HEK293 (cell line): ENCODE data around the gene TRAF5.
A peak's percentile ranks its signal among the peaks of the same experiment; 100 is the strongest.

ENCODE experiments used
- CTCF ChIA-PET: fragments of 350-600 bp; formaldehyde crosslinking; extraction: SDS; loops from one replicate; lab custom pipeline; 2021; ENCODE audit warnings: antibody characterized with exemption; lab: Yijun Ruan, JAX
- POLR2A ChIA-PET: fragments of 300-600 bp; formaldehyde crosslinking; extraction: SDS; loops from one replicate; lab custom pipeline; 2020; ENCODE audit warnings: antibody characterized with exemption, inconsistent platforms; lab: Yijun Ruan, JAX
- H3K27ac ChIP-seq: fragments of 200-500 bp; sonication (Bioruptor generic); 2 replicates; pipeline ENCODE4 v1.5.1; 2014; ENCODE audit warnings: low read depth, low read length, control low read depth, inconsistent platforms; ENCODE audit errors: extremely low read depth
- H3K36me3 ChIP-seq, 2 experiments: fragments of 200-500 bp in 1 of 2; sonication (Bioruptor generic) in 1 of 2; 1 replicate in 1 of 2; 2 replicates in 1 of 2; pipeline ENCODE4 v1.5.1; 2014 to 2017; ENCODE audit warnings: inconsistent platforms in 2 of 2, low read length in 2 of 2; ENCODE audit not compliant: control insufficient read depth in 2 of 2, insufficient read depth in 1 of 2
- H3K4me1 ChIP-seq: fragments of 200-500 bp; sonication (Bioruptor generic); 2 replicates; pipeline ENCODE4 v1.5.1; 2014; ENCODE audit warnings: mild to moderate bottlenecking, low read length, inconsistent platforms; ENCODE audit not compliant: control insufficient read depth, insufficient read depth
- H3K4me3 ChIP-seq: 2 replicates; pipeline ENCODE4 v1.5.1; 2011; ENCODE audit warnings: low read depth, mild to moderate bottlenecking, control low read depth, low read length, moderate library complexity
- H3K9me3 ChIP-seq: fragments of 200-500 bp; sonication (Bioruptor generic); 2 replicates; pipeline ENCODE4 v1.5.1; 2014; ENCODE audit warnings: low read depth, low read length, inconsistent platforms; ENCODE audit not compliant: control insufficient read depth, insufficient read depth
- GLI2 ChIP-seq: fragments of 450-650 bp; formaldehyde crosslinking; IDR thresholded peaks from 2 replicates; pipeline ENCODE4; 2017; ENCODE audit warnings: missing biosample characterization, missing genetic modification characterization, low read depth, borderline replicate concordance
- GLIS2 ChIP-seq: fragments of 450-650 bp; formaldehyde crosslinking; IDR thresholded peaks from 2 replicates; pipeline ENCODE4 v1.5.1; 2016; ENCODE audit warnings: missing biosample characterization, missing genetic modification characterization
- KLF7 ChIP-seq: fragments of 450-650 bp; formaldehyde crosslinking; IDR thresholded peaks from 2 replicates; pipeline ENCODE4 v1.5.1; 2016; ENCODE audit warnings: missing biosample characterization, missing genetic modification characterization, borderline replicate concordance
- MEIS1 ChIP-seq: sonication (generic); formaldehyde crosslinking; IDR thresholded peaks from 2 replicates; pipeline ENCODE4 v1.8.1; 2022; ENCODE audit warnings: missing genetic modification reagents, mild to moderate bottlenecking, borderline replicate concordance
- SALL2 ChIP-seq: fragments of 450-650 bp; formaldehyde crosslinking; IDR thresholded peaks from 2 replicates; pipeline ENCODE4 v1.5.0; 2017; ENCODE audit warnings: missing biosample characterization, mild to moderate bottlenecking, missing genetic modification characterization, borderline replicate concordance
- SCRT1 ChIP-seq: fragments of 450-650 bp; formaldehyde crosslinking; IDR thresholded peaks from 2 replicates; pipeline ENCODE4 v1.5.1; 2016; ENCODE audit warnings: missing biosample characterization, missing genetic modification characterization, borderline replicate concordance
- SETDB1 ChIP-seq: IDR thresholded peaks from one replicate; pipeline ENCODE4 v1.6.1; 2017; ENCODE audit warnings: mild to moderate bottlenecking, low read length, moderate library complexity, mixed read lengths; ENCODE audit not compliant: insufficient read length
- WT1 ChIP-seq: fragments of 450-650 bp; formaldehyde crosslinking; IDR thresholded peaks from 2 replicates; pipeline ENCODE4 v1.5.1; 2016; ENCODE audit warnings: missing biosample characterization, missing genetic modification characterization
- ZBTB20 ChIP-seq: fragments of 450-650 bp; formaldehyde crosslinking; IDR thresholded peaks from 2 replicates; pipeline ENCODE4 v1.5.1; 2016; ENCODE audit warnings: missing biosample characterization, missing genetic modification characterization
- ZBTB21 ChIP-seq: fragments of 450-650 bp; formaldehyde crosslinking; IDR thresholded peaks from 2 replicates; pipeline ENCODE4 v1.5.1; 2017; ENCODE audit warnings: missing biosample characterization, missing genetic modification characterization
- ZBTB8A ChIP-seq: fragments of 450-650 bp; formaldehyde crosslinking; IDR thresholded peaks from 2 replicates; pipeline ENCODE4 v1.5.1; 2016; ENCODE audit warnings: missing biosample characterization, missing genetic modification characterization
- ZNF10 ChIP-seq: fragments of 450-650 bp; formaldehyde crosslinking; IDR thresholded peaks from 2 replicates; pipeline ENCODE4 v1.5.1; 2017; ENCODE audit warnings: missing biosample characterization, missing genetic modification characterization
- ZNF132 ChIP-seq: fragments of 450-650 bp; formaldehyde crosslinking; IDR thresholded peaks from 2 replicates; pipeline ENCODE4 v1.5.1; 2017; ENCODE audit warnings: missing biosample characterization, missing genetic modification characterization, borderline replicate concordance
- ZNF157 ChIP-seq: fragments of 450-650 bp; formaldehyde crosslinking; IDR thresholded peaks from 2 replicates; pipeline ENCODE4 v1.5.1; 2016; ENCODE audit warnings: missing biosample characterization, missing genetic modification characterization
- ZNF266 ChIP-seq: fragments of 450-650 bp; formaldehyde crosslinking; IDR thresholded peaks from 2 replicates; pipeline ENCODE4 v1.5.1; 2016; ENCODE audit warnings: missing biosample characterization, missing genetic modification characterization, low read depth
- ZNF274 ChIP-seq, 2 experiments: fragments of 200-500 bp in 1 of 2; fragments of 450-650 bp in 1 of 2; sonication (Bioruptor generic) in 1 of 2; formaldehyde crosslinking in 1 of 2; IDR thresholded peaks; 2 replicates each; pipeline versions ENCODE4 v1.5.1 to v1.6.1; 2014 to 2016; ENCODE audit warnings: borderline replicate concordance in 1 of 2, inconsistent platforms in 1 of 2, low read length in 1 of 2, missing biosample characterization in 1 of 2, missing genetic modification characterization in 1 of 2
- ZNF416 ChIP-seq: fragments of 450-650 bp; formaldehyde crosslinking; IDR thresholded peaks from 2 replicates; pipeline ENCODE4 v1.5.1; 2016; ENCODE audit warnings: missing biosample characterization, missing genetic modification characterization
- ZNF48 ChIP-seq: fragments of 450-650 bp; formaldehyde crosslinking; IDR thresholded peaks from 2 replicates; pipeline ENCODE4 v1.5.1; 2016; ENCODE audit warnings: missing biosample characterization, missing genetic modification characterization
- ZNF521 ChIP-seq: fragments of 450-650 bp; formaldehyde crosslinking; IDR thresholded peaks from 2 replicates; pipeline ENCODE4 v1.5.1; 2017; ENCODE audit warnings: missing biosample characterization, mild to moderate bottlenecking, missing genetic modification characterization
- ZNF549 ChIP-seq: fragments of 450-650 bp; IDR thresholded peaks from 2 replicates; pipeline ENCODE4 v1.5.1; 2018; ENCODE audit warnings: missing biosample characterization, missing genetic modification characterization, mild to moderate bottlenecking, inconsistent platforms, moderate library complexity
- ZNF558 ChIP-seq: fragments of 450-650 bp; formaldehyde crosslinking; IDR thresholded peaks from 2 replicates; pipeline ENCODE4 v1.5.1; 2016; ENCODE audit warnings: missing biosample characterization, missing genetic modification characterization
- ZNF621 ChIP-seq: fragments of 450-650 bp; formaldehyde crosslinking; IDR thresholded peaks from 2 replicates; pipeline ENCODE4 v1.5.1; 2017; ENCODE audit warnings: missing biosample characterization, missing genetic modification characterization
- ZNF624 ChIP-seq: fragments of 450-650 bp; formaldehyde crosslinking; IDR thresholded peaks from 2 replicates; pipeline ENCODE4 v1.5.1; 2017; ENCODE audit warnings: missing biosample characterization, missing genetic modification characterization
- ZSCAN30 ChIP-seq: fragments of 450-650 bp; IDR thresholded peaks from 2 replicates; pipeline ENCODE4 v1.5.1; 2018; ENCODE audit warnings: missing biosample characterization, mild to moderate bottlenecking, missing genetic modification characterization, moderate library complexity
- TF ChIP-seq, protein P1 (sequence below): sonication (generic); formaldehyde crosslinking; IDR thresholded peaks from 2 replicates; pipeline ENCODE4 v1.8.1; 2022; ENCODE audit warnings: mild to moderate bottlenecking, moderate library complexity, missing genetic modification reagents
- TF ChIP-seq, protein P2 (sequence below): fragments of 450-650 bp; formaldehyde crosslinking; IDR thresholded peaks from 2 replicates; pipeline ENCODE4 v1.5.1; 2016; ENCODE audit warnings: missing biosample characterization, missing genetic modification characterization
- TF ChIP-seq, protein P3 (sequence below): fragments of 450-650 bp; formaldehyde crosslinking; IDR thresholded peaks from 2 replicates; pipeline ENCODE4 v1.5.1; 2016; ENCODE audit warnings: missing biosample characterization, missing genetic modification characterization
- TF ChIP-seq, protein P4 (sequence below): fragments of 450-650 bp; formaldehyde crosslinking; optimal IDR thresholded peaks from 2 replicates; pipeline ENCODE3; 2016; ENCODE audit warnings: missing biosample characterization, mild to moderate bottlenecking, missing genetic modification characterization

The TRAF5 gene

DNA sequence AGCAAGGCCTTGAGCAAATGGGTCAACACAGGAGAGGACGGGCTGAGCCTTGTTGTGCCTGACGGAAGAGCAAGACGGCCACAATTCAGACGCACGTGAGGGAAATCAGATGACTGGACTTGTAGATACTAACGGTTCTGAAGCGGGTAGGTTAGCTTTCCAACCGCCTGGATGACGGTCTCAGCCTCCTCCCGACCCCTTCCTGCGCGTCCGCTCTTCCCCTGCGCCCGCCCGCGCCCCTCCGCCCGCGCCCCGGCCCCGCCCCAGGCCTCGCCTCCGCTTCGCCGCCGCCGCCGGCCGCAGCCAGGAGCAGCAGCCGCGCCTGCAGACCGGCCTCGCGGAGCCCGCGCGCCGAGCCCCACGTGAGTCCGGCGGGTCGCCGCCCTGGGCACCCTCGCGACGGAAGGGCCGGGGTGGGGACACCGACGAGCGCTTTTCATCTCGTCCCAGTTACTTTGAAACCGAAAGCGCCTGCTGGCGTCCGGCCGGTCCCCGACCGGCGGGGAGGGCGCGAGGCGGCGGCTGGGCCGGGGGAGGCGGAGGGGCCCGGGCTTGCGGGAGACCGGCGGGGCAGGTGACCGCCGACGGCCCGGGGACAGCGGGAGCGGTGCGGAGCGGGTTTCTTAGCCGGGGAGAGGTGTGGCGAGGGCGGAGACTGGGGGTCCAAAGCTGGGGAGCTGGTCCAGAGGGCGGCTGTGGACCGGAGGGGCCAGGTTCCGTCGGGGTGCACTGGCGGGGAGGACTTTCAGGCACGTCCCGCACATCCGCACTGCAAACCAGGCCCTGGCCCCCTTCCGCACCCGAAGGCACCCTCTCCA lies at the start of gene TRAF5 (continued):
- no peak for TF ChIP-seq ZNF624 (tag by site-specific recombination)
- no peak for TF ChIP-seq ZNF157 (tag by site-specific recombination)
- TF ChIP-seq ZBTB8A (tag by site-specific recombination), result peak; percentile 78
- peak; percentile 50; the same call in 1 of the 2 replicates for TF ChIP-seq ZBTB20
- TF ChIP-seq ZNF621 (tag by site-specific recombination), result no peak
- no peak for TF ChIP-seq ZNF549
- no peak; the same call in 1 of the 2 replicates for TF ChIP-seq KLF7 (tag by site-specific recombination)
- TF ChIP-seq, protein P1, sequence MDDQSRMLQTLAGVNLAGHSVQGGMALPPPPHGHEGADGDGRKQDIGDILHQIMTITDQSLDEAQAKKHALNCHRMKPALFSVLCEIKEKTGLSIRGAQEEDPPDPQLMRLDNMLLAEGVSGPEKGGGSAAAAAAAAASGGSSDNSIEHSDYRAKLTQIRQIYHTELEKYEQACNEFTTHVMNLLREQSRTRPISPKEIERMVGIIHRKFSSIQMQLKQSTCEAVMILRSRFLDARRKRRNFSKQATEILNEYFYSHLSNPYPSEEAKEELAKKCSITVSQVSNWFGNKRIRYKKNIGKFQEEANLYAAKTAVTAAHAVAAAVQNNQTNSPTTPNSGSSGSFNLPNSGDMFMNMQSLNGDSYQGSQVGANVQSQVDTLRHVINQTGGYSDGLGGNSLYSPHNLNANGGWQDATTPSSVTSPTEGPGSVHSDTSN (CRISPR knock-in tag), result 0 out of 2 replicates have a peak, but pooled peaks have one; percentile 63
- TF ChIP-seq WT1, result no peak
- no peak for TF ChIP-seq ZNF132 (tag by site-specific recombination)
- peak; percentile 68; the same call in 1 of the 2 replicates for TF ChIP-seq GLIS2 (tag by site-specific recombination)
- TF ChIP-seq, all 188 proteins: peak for 23

DNA sequence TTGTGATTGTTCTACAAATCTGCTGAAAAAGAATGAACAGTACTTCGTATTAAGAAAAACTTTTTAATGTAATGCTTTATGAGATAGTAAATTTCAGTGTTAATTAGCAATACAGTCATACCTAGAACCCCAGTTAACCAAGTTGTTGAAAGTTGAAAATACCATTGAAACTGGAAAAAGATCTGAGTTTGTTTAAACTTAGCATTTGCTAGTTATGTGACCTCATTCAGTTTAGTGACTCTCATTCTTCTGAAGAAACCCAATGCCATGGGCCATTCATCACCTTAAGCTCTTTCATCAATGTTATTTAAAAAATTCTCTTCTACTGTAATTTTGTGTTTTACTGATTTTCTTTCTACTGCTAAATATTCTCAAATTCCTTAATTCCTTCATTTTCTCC lies 47.3 kb upstream of the TRAF5 start:
- no peaks in the 10 kb centered on the region for H3K4me1 ChIP-seq
- ChIA-PET CTCF (no interaction called here), POLR2A (no interaction called here)
- TF ChIP-seq SCRT1 (tag by site-specific recombination) (no peak), ZSCAN30 (no peak), ZBTB8A (tag by site-specific recombination) (no peak), SETDB1 (no peak), ZNF266 (tag by site-specific recombination) (no peak), ZNF416 (tag by site-specific recombination) (no peak), ZNF558 (tag by site-specific recombination) (no peak), ZBTB21 (tag by site-specific recombination) (no peak), ZNF48 (tag by site-specific recombination) (no peak), ZNF521 (tag by site-specific recombination) (no peak), ZNF10 (tag by site-specific recombination) (no peak), SALL2 (tag by site-specific recombination) (no peak), ZNF274 (IDR thresholded peaks at IDR 0.05; ENCODE audit: low read length) (no peak), ZNF274 (tag by site-specific recombination; IDR thresholded peaks at IDR 0.05; ENCODE audit: borderline replicate concordance) (no peak), GLI2 (tag by site-specific recombination) (no peak), MEIS1 (CRISPR knock-in tag) (no peak)
- TF ChIP-seq, protein P2, sequence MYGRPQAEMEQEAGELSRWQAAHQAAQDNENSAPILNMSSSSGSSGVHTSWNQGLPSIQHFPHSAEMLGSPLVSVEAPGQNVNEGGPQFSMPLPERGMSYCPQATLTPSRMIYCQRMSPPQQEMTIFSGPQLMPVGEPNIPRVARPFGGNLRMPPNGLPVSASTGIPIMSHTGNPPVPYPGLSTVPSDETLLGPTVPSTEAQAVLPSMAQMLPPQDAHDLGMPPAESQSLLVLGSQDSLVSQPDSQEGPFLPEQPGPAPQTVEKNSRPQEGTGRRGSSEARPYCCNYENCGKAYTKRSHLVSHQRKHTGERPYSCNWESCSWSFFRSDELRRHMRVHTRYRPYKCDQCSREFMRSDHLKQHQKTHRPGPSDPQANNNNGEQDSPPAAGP (tag by site-specific recombination), result no peak
- TF ChIP-seq, protein P3, sequence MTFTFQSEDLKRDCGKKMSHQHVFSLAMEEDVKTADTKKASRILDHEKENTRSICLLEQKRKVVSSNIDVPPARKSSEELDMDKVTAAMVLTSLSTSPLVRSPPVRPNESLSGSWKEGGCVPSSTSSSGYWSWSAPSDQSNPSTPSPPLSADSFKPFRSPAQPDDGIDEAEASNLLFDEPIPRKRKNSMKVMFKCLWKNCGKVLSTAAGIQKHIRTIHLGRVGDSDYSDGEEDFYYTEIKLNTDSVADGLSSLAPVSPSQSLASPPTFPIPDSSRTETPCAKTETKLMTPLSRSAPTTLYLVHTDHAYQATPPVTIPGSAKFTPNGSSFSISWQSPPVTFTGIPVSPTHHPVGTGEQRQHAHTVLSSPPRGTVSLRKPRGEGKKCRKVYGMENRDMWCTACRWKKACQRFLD (tag by site-specific recombination), result no peak
- TF ChIP-seq, protein P4, sequence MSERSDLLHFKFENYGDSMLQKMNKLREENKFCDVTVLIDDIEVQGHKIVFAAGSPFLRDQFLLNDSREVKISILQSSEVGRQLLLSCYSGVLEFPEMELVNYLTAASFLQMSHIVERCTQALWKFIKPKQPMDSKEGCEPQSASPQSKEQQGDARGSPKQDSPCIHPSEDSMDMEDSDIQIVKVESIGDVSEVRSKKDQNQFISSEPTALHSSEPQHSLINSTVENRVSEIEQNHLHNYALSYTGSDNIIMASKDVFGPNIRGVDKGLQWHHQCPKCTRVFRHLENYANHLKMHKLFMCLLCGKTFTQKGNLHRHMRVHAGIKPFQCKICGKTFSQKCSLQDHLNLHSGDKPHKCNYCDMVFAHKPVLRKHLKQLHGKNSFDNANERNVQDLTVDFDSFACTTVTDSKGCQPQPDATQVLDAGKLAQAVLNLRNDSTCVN (tag by site-specific recombination), result no peak
- no peak overlapping the region for H3K4me3 ChIP-seq
- no peaks in the 10 kb centered on the region for H3K9me3 ChIP-seq
- H3K27ac ChIP-seq, result no peak overlapping the region
- peaks cover 25 to 50% of the 10 kb centered on the region in 2 experiments for H3K36me3 ChIP-seq
